Measurements from ENCODE around the gene CHST12.

- TF ChIP-seq POLR2AphosphoS5 (IDR thresholded peaks at IDR 0.05; ENCODE audit: low read depth, low read length) (no peak), REST (IDR thresholded peaks at IDR 0.05; ENCODE audit: insufficient read depth in 1 of 2, low read depth in 2 of 2, low read length in 2 of 2) (no peak)
These were observed 37.3 kb downstream of the CHST12 start for GRCh38 chr7:2440608-2441245.

Data from PFSK-1 (cell line).